ENCODE measurements around the gene PPP2R5A.

Gene PPP2R5A

DNA sequence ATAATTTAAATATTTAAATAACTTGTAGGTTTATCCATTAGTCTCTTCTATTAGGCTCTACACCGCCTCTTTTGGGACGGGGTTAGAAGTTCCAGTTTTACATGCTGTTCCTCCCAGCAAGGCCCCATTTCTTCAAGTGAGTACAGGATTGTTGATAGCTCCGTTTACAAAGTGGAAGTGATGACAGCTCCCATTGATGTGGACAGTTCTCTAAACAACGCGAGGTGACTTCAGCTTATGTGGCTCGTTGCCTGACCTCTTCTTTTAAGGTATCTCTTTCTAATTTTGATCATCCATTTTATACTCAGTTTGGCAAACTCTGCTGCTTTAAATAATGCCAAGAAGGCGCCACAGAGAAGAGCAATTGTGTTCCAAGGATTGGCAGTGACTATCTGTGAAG lies 79.8 kb downstream of the PPP2R5A start:
- ChIA-PET POLR2A (no interaction called here), CTCF (interaction anchor here (0.6 to 5.0 kb wide), 11 partner anchors 11 to 684 kb away, joined by 3 to 64 read pairs (median 4); partner anchors contain the start of genes DTL and INTS7)
- Histone ChIP-seq H3K27ac (ENCODE audit: extremely low read depth, low read depth, low read length) (no peak overlapping the region), H3K4me3 (ENCODE audit: low read depth, low read length) (no peak overlapping the region), H3K4me1 (ENCODE audit: control insufficient read depth, insufficient read depth, low read length) (no peaks in the 10 kb centered on the region), H3K9me3 (ENCODE audit: control insufficient read depth, insufficient read depth, low read depth, low read length) (no peaks in the 10 kb centered on the region), H3K36me3 (ENCODE audit: control insufficient read depth in 2 of 2, insufficient read depth in 1 of 2, low read length in 2 of 2) (peaks cover 9 to 46% of the 10 kb centered on the region in 2 experiments)
- TF ChIP-seq, protein P1, sequence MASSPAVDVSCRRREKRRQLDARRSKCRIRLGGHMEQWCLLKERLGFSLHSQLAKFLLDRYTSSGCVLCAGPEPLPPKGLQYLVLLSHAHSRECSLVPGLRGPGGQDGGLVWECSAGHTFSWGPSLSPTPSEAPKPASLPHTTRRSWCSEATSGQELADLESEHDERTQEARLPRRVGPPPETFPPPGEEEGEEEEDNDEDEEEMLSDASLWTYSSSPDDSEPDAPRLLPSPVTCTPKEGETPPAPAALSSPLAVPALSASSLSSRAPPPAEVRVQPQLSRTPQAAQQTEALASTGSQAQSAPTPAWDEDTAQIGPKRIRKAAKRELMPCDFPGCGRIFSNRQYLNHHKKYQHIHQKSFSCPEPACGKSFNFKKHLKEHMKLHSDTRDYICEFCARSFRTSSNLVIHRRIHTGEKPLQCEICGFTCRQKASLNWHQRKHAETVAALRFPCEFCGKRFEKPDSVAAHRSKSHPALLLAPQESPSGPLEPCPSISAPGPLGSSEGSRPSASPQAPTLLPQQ (tag by site-specific recombination; IDR thresholded peaks at IDR 0.05): no peak
- TF ChIP-seq ZNF433 (tag by site-specific recombination; IDR thresholded peaks at IDR 0.05; ENCODE audit: low read depth) (no peak), ZNF707 (tag by site-specific recombination; IDR thresholded peaks at IDR 0.05) (no peak), IKZF3 (tag by site-specific recombination; IDR thresholded peaks at IDR 0.05) (no peak), ZSCAN23 (tag by site-specific recombination; IDR thresholded peaks at IDR 0.05) (no peak), OSR2 (tag by site-specific recombination; IDR thresholded peaks at IDR 0.05) (no peak), ZNF2 (tag by site-specific recombination; IDR thresholded peaks at IDR 0.05) (no peak), ZNF174 (tag by site-specific recombination; IDR thresholded peaks at IDR 0.05) (no peak)
- TF ChIP-seq, protein P2, sequence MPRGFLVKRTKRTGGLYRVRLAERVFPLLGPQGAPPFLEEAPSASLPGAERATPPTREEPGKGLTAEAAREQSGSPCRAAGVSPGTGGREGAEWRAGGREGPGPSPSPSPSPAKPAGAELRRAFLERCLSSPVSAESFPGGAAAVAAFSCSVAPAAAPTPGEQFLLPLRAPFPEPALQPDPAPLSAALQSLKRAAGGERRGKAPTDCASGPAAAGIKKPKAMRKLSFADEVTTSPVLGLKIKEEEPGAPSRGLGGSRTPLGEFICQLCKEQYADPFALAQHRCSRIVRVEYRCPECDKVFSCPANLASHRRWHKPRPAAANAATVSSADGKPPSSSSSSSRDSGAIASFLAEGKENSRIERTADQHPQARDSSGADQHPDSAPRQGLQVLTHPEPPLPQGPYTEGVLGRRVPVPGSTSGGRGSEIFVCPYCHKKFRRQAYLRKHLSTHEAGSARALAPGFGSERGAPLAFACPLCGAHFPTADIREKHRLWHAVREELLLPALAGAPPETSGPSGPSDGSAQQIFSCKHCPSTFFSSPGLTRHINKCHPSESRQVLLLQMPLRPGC (tag by site-specific recombination; IDR thresholded peaks at IDR 0.05): no peak
- TF ChIP-seq, protein P3, sequence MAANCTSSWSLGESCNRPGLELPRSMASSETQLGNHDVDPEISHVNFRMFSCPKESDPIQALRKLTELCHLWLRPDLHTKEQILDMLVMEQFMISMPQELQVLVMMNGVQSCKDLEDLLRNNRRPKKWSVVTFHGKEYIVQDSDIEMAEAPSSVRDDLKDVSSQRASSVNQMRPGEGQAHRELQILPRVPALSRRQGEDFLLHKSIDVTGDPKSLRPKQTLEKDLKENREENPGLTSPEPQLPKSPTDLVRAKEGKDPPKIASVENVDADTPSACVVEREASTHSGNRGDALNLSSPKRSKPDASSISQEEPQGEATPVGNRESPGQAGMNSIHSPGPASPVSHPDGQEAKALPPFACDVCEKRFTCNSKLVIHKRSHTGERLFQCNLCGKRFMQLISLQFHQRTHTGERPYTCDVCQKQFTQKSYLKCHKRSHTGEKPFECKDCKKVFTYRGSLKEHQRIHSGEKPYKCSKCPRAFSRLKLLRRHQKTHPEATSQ (tag by site-specific recombination; IDR thresholded peaks at IDR 0.05): no peak
- TF ChIP-seq, protein P4, sequence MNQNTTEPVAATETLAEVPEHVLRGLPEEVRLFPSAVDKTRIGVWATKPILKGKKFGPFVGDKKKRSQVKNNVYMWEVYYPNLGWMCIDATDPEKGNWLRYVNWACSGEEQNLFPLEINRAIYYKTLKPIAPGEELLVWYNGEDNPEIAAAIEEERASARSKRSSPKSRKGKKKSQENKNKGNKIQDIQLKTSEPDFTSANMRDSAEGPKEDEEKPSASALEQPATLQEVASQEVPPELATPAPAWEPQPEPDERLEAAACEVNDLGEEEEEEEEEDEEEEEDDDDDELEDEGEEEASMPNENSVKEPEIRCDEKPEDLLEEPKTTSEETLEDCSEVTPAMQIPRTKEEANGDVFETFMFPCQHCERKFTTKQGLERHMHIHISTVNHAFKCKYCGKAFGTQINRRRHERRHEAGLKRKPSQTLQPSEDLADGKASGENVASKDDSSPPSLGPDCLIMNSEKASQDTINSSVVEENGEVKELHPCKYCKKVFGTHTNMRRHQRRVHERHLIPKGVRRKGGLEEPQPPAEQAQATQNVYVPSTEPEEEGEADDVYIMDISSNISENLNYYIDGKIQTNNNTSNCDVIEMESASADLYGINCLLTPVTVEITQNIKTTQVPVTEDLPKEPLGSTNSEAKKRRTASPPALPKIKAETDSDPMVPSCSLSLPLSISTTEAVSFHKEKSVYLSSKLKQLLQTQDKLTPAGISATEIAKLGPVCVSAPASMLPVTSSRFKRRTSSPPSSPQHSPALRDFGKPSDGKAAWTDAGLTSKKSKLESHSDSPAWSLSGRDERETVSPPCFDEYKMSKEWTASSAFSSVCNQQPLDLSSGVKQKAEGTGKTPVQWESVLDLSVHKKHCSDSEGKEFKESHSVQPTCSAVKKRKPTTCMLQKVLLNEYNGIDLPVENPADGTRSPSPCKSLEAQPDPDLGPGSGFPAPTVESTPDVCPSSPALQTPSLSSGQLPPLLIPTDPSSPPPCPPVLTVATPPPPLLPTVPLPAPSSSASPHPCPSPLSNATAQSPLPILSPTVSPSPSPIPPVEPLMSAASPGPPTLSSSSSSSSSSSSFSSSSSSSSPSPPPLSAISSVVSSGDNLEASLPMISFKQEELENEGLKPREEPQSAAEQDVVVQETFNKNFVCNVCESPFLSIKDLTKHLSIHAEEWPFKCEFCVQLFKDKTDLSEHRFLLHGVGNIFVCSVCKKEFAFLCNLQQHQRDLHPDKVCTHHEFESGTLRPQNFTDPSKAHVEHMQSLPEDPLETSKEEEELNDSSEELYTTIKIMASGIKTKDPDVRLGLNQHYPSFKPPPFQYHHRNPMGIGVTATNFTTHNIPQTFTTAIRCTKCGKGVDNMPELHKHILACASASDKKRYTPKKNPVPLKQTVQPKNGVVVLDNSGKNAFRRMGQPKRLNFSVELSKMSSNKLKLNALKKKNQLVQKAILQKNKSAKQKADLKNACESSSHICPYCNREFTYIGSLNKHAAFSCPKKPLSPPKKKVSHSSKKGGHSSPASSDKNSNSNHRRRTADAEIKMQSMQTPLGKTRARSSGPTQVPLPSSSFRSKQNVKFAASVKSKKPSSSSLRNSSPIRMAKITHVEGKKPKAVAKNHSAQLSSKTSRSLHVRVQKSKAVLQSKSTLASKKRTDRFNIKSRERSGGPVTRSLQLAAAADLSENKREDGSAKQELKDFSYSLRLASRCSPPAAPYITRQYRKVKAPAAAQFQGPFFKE (tag by site-specific recombination; IDR thresholded peaks at IDR 0.05; ENCODE audit: borderline replicate concordance): no peak
- TF ChIP-seq, protein P5, sequence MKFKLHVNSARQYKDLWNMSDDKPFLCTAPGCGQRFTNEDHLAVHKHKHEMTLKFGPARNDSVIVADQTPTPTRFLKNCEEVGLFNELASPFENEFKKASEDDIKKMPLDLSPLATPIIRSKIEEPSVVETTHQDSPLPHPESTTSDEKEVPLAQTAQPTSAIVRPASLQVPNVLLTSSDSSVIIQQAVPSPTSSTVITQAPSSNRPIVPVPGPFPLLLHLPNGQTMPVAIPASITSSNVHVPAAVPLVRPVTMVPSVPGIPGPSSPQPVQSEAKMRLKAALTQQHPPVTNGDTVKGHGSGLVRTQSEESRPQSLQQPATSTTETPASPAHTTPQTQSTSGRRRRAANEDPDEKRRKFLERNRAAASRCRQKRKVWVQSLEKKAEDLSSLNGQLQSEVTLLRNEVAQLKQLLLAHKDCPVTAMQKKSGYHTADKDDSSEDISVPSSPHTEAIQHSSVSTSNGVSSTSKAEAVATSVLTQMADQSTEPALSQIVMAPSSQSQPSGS (tag by site-specific recombination; IDR thresholded peaks at IDR 0.05; ENCODE audit: low read depth): no peak
- TF ChIP-seq, protein P6, sequence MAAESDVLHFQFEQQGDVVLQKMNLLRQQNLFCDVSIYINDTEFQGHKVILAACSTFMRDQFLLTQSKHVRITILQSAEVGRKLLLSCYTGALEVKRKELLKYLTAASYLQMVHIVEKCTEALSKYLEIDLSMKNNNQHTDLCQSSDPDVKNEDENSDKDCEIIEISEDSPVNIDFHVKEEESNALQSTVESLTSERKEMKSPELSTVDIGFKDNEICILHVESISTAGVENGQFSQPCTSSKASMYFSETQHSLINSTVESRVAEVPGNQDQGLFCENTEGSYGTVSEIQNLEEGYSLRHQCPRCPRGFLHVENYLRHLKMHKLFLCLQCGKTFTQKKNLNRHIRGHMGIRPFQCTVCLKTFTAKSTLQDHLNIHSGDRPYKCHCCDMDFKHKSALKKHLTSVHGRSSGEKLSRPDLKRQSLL (tag by site-specific recombination; IDR thresholded peaks at IDR 0.05): no peak

Data from HEK293 (cell line).